NCI-H187 (cell line): ENCODE measurements around the gene HEMGN.
"Not testable (repeated sequence)": the region's sequence is repeated elsewhere in the genome, so short reads cannot be mapped to it uniquely, and the experiment has no call there.

ENCODE experiments used
- DNase-seq, 2 experiments: peaks; one replicate each; lab custom pipeline; 2025; lab: John Stamatoyannopoulos, UW

Gene HEMGN

GRCh38 chr9:97964901-97965300 lies 26.9 kb upstream of the HEMGN start:
- no peak for DNase-seq

GRCh38 chr9:97963232-97963631 lies 25.3 kb upstream of the HEMGN start:
- DNase-seq, result no peak

GRCh38 chr9:97962575-97962974 lies 24.6 kb upstream of the HEMGN start:
- no peak for DNase-seq

GRCh38 chr9:97962136-97962535 lies 24.2 kb upstream of the HEMGN start:
- no peak for DNase-seq

GRCh38 chr9:97961361-97961760 lies 23.4 kb upstream of the HEMGN start:
- DNase-seq, result no peak

- DNase-seq, result not testable (repeated sequence)
Observed at GRCh38 chr9:97960678-97961328, 22.8 kb upstream of the HEMGN start.

GRCh38 chr9:97959585-97959984 lies 21.6 kb upstream of the HEMGN start:
- DNase-seq, result no peak

GRCh38 chr9:97958812-97959511 lies 21.0 kb upstream of the HEMGN start:
- DNase-seq, result no peak

- no peak for DNase-seq
Observed at GRCh38 chr9:97956331-97956730, 18.4 kb upstream of the HEMGN start.

- DNase-seq, result no peak
Observed at GRCh38 chr9:97954550-97954989, 16.6 kb upstream of the HEMGN start.

- DNase-seq, result not testable (repeated sequence)
Observed at GRCh38 chr9:97950873-97951272, 12.9 kb upstream of the HEMGN start.

GRCh38 chr9:97947094-97947493 lies 9.1 kb upstream of the HEMGN start:
- DNase-seq, result not testable (repeated sequence)

- DNase-seq, result not testable (repeated sequence)
Observed at GRCh38 chr9:97945470-97945869, 7.5 kb upstream of the HEMGN start.

GRCh38 chr9:97944612-97945011 lies 6.6 kb upstream of the HEMGN start:
- DNase-seq, result no peak

GRCh38 chr9:97943308-97943855 lies 5.4 kb upstream of the HEMGN start:
- DNase-seq, result no peak

- no peak for DNase-seq
Observed at GRCh38 chr9:97941323-97941722, 3.4 kb upstream of the HEMGN start.

GRCh38 chr9:97940741-97941140 lies 2.8 kb upstream of the HEMGN start:
- DNase-seq, result no peak

GRCh38 chr9:97940233-97940632 lies 2.3 kb upstream of the HEMGN start:
- no peak for DNase-seq

- no peak for DNase-seq
Observed at GRCh38 chr9:97936998-97937397, 974 bp downstream of the HEMGN start.

GRCh38 chr9:97935276-97935675 lies 2.7 kb downstream of the HEMGN start:
- DNase-seq, result no peak

- no peak for DNase-seq
Observed at GRCh38 chr9:97934321-97935115, 3.5 kb downstream of the HEMGN start.

GRCh38 chr9:97933297-97933998 lies 4.5 kb downstream of the HEMGN start:
- no peak for DNase-seq
